Neuron (in vitro differentiated cells): Measurements from ENCODE around the gene LDAH.
"Not testable (repeated sequence)": the region's sequence is repeated elsewhere in the genome, so short reads cannot be mapped to it uniquely, and the experiment has no call there.

Source experiments
- H2AFZ ChIP-seq: one replicate; pipeline ENCODE4 v1.6.1; 2013; ENCODE audit warnings: low read depth, mild to moderate bottlenecking, inconsistent platforms, low read length, moderate library complexity
- H3K27me3 ChIP-seq: one replicate; pipeline ENCODE4 v1.6.1; 2013; ENCODE audit warnings: low read length; ENCODE audit not compliant: insufficient read depth
- H3K36me3 ChIP-seq: one replicate; pipeline ENCODE4 v1.6.1; 2013; ENCODE audit warnings: low read length; ENCODE audit not compliant: insufficient read depth
- H3K4me1 ChIP-seq: one replicate; pipeline ENCODE4 v1.6.1; 2013; ENCODE audit warnings: low read length; ENCODE audit not compliant: insufficient read depth
- H3K4me3 ChIP-seq: 2 replicates; pipeline ENCODE4 v1.5.1; 2013; ENCODE audit warnings: mild to moderate bottlenecking, low read length, moderate library complexity
- H3K9me3 ChIP-seq: one replicate; pipeline ENCODE4 v1.6.1; 2013; ENCODE audit warnings: low read length

Gene LDAH

DNA sequence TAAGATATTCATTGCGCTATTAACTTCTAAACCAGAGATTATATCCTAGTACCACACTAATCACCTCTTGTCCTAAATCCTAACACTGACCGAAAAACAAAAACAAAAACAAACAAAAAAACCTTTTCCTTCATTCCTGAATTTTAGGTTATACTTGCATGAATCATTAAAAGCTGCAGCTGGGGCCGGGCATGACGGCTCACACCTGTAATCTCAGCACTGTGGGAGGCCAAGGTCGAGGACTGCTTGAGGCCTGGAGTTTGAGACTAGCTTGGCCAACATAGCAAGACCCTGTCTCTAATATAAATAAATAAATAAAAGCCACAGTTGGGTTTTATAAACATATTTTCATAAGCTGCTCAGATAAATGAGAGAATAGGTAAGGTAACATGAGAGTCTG, 96.0 kb downstream of the LDAH start:
- Histone ChIP-seq H3K27me3 (no peaks in the 10 kb centered on the region), H3K4me3 (no peak overlapping the region), H3K9me3 (no peaks in the 10 kb centered on the region), H3K4me1 (peaks cover 15% of the 10 kb centered on the region), H2AFZ (no peak overlapping the region), H3K36me3 (peaks cover 24% of the 10 kb centered on the region)

DNA sequence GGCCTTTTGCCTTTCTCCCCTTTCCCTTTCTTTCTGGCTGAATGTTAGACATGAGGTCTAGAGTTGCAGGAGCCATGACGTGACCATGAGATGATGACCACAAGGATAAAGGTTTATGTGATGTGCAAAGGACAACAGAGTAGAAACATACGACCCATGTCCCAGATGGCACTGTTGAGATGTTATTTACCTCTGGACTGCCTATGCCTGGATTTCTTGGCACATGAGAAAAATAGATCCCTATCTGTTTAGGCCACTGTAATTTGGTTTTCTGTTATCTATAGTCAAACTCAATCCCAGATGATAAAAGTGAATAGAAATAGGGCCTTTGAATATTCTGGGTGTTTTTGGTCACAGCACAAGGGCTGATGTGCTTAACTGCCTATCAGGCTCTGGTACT, 97.1 kb downstream of the LDAH start:
- Histone ChIP-seq H3K27me3 (no peaks in the 10 kb centered on the region), H3K9me3 (no peaks in the 10 kb centered on the region), H3K4me3 (no peak overlapping the region), H3K4me1 (peaks cover 15% of the 10 kb centered on the region), H2AFZ (no peak overlapping the region), H3K36me3 (peaks cover 24% of the 10 kb centered on the region)

- Histone ChIP-seq H3K4me3 (no peak overlapping the region), H3K27me3 (no peaks in the 10 kb centered on the region), H3K36me3 (peaks cover 22% of the 10 kb centered on the region), H2AFZ (no peak overlapping the region), H3K4me1 (peaks cover 15% of the 10 kb centered on the region), H3K9me3 (no peaks in the 10 kb centered on the region)
Measured at GRCh38 chr2:20724500-20725053, 98.3 kb downstream of the LDAH start.

DNA sequence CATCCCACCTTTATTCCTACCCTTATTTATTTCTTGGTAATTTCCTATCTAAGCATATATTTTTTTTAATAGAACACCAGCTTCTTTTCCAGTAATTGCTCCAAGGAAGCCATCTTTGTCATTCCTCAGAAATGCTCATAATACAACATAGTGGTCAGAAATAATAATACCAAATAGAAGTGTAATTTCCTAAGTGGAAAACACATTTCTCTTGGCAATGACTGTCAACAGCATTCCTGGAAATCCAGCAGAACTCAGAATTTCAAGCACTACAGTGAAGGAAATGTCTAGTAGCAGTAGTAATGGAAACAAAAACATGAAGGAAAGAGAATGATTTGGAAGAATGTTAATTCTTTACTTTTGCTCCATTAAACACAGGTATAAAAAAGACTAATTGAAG, 99.4 kb downstream of the LDAH start:
- H2AFZ ChIP-seq, result no peak overlapping the region
- H3K27me3 ChIP-seq, result no peaks in the 10 kb centered on the region
- H3K36me3 ChIP-seq, result peaks cover 22% of the 10 kb centered on the region
- H3K4me3 ChIP-seq, result no peak overlapping the region
- H3K4me1 ChIP-seq, result peaks cover 10% of the 10 kb centered on the region
- H3K9me3 ChIP-seq, result no peaks in the 10 kb centered on the region

DNA sequence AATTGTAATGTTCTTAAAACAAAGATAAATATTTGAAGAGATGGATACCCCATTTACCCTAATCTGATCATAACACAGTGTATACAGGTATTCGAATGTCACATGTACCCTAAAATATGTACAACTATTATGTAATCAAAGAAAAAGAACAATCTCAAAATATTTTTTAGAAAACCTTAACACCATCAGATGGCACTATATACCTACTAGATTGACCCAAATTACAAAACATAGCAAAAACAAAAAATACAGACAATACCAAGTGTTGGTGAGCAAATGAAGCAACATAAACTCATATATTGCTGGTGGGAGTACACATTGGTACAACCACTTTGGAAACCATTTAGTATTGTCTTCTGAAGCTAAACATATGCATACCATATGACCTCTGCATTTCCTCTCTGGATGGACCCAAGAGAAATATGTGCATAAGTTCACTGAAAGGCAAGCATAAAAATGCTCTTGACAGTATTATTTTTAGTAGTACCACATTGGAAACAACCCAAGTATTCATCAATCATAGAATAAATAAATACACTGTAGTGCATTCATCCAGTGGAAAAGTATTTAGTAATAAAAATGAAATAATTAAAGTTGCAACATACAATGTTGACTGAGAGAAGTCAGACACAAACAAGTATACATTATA, 100.2 kb downstream of the LDAH start:
- Histone ChIP-seq H3K4me3 (no peak overlapping the region), H3K9me3 (no peaks in the 10 kb centered on the region), H2AFZ (no peak overlapping the region), H3K4me1 (peaks cover 1% of the 10 kb centered on the region), H3K36me3 (peaks cover 22% of the 10 kb centered on the region), H3K27me3 (no peaks in the 10 kb centered on the region)

GRCh38 chr2:20717641-20718040, 105.3 kb downstream of the LDAH start:
- no peak overlapping the region for H2AFZ ChIP-seq
- peaks cover 2% of the 10 kb centered on the region for H3K36me3 ChIP-seq
- H3K9me3 ChIP-seq, result no peaks in the 10 kb centered on the region
- H3K4me3 ChIP-seq, result no peak overlapping the region
- no peaks in the 10 kb centered on the region for H3K27me3 ChIP-seq
- no peaks in the 10 kb centered on the region for H3K4me1 ChIP-seq

DNA sequence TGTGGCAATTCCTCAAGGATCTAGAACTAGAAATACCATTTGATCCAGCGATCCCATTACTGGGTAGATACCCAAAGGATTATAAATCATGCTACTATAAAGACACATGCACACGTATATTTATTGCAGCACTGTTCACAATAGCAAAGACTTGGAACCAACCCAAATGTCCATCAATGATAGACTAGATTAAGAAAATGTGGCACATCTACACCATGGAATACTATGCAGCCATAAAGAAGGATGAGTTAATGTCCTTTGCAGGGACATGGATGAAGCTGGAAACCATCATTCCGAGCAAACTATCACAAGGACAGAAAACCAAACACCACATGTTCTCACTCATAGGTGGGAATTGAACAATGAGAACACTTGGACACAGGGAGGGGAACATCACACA, 106.7 kb downstream of the LDAH start:
- H2AFZ ChIP-seq, H3K36me3 ChIP-seq: not testable (repeated sequence)

DNA sequence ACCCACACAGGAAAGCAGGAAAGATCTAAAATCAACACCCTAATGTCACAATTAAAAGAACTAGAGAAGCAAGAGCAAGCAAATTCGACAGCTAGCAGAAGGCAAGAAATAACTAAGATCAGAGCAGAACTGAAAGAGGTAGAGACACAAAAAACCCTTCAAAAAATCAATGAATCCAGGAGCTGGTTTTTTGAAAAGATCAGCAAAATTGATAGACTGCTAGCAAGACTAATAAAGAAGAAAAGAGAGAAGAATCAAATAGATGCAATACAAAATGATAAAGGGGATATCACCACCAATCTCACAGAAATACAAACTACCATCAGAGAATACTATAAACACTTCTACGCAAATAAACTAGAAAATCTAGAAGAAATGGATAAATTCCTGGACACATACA, 108.5 kb downstream of the LDAH start:
- not testable (repeated sequence) for H3K27me3 ChIP-seq, H3K4me1 ChIP-seq, H3K9me3 ChIP-seq, H3K36me3 ChIP-seq, H2AFZ ChIP-seq, H3K4me3 ChIP-seq

More for the DNA sequence above, 106.7 kb downstream of the LDAH start:
- not testable (repeated sequence) for H3K4me3 ChIP-seq, H3K9me3 ChIP-seq, H3K4me1 ChIP-seq, H3K27me3 ChIP-seq

GRCh38 chr2:20713585-20713984, 109.3 kb downstream of the LDAH start:
- H3K27me3 ChIP-seq, H3K4me3 ChIP-seq, H3K9me3 ChIP-seq, H3K4me1 ChIP-seq, H3K36me3 ChIP-seq, H2AFZ ChIP-seq: not testable (repeated sequence)

DNA sequence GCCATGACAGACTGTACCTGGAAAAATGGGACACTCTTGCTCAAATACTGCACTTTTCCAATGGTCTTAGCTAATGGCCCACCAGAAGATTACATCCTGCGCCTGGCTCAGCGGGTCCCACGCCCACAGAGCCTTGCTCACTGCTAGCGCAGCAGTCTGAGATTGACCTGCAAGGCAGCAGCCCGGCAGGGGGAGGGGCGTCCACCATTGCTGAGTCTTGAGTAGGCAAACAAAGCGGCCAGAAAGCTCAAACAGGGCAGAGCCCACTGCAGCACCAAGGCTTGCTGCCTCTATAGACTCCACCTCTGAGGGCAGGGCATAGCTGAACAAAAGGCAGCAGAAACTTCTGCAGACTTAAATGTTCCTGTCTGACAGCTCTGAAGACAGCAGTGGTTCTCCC, 111.3 kb downstream of the LDAH start:
- H2AFZ ChIP-seq, H3K36me3 ChIP-seq, H3K27me3 ChIP-seq, H3K4me3 ChIP-seq, H3K9me3 ChIP-seq, H3K4me1 ChIP-seq: not testable (repeated sequence)

DNA sequence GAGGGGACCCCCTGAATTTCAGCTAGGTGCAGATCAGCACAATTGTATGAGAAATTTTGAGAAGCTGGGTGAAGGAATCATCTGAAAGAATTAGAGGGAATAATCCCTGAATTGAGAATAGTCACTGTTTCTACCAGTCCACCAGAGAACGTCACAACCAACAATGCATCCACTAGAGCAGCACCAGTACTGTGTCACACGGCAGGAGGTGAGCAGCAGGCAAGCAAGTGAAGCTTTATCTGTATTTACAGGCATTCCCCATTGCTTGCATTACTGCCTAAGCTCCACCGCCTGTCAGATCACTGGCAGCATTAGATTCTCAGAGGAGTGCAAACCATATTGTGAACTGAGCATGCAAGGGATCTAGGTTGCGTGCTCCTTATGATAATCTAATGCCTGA, 115.3 kb downstream of the LDAH start:
- Histone ChIP-seq H3K4me1 (no peaks in the 10 kb centered on the region), H3K36me3 (no peaks in the 10 kb centered on the region), H3K27me3 (no peaks in the 10 kb centered on the region), H3K9me3 (no peaks in the 10 kb centered on the region), H3K4me3 (no peak overlapping the region), H2AFZ (no peak overlapping the region)

- Histone ChIP-seq H3K27me3 (no peaks in the 10 kb centered on the region), H2AFZ (no peak overlapping the region), H3K4me1 (no peaks in the 10 kb centered on the region), H3K9me3 (no peaks in the 10 kb centered on the region), H3K4me3 (no peak overlapping the region), H3K36me3 (no peaks in the 10 kb centered on the region)
Measured at GRCh38 chr2:20706786-20707185, 116.1 kb downstream of the LDAH start.

GRCh38 chr2:20706217-20706616, 116.7 kb downstream of the LDAH start:
- no peaks in the 10 kb centered on the region for H3K9me3 ChIP-seq
- peaks cover 2% of the 10 kb centered on the region for H3K36me3 ChIP-seq
- H3K4me3 ChIP-seq, result no peak overlapping the region
- no peak overlapping the region for H2AFZ ChIP-seq
- no peaks in the 10 kb centered on the region for H3K4me1 ChIP-seq
- H3K27me3 ChIP-seq, result no peaks in the 10 kb centered on the region

GRCh38 chr2:20704886-20705285, 118.0 kb downstream of the LDAH start:
- Histone ChIP-seq H2AFZ (no peak overlapping the region), H3K4me1 (no peaks in the 10 kb centered on the region)

More at GRCh38 chr2:20704886-20705285, 118.0 kb downstream of the LDAH start:
- H3K27me3 ChIP-seq, result no peaks in the 10 kb centered on the region
- peaks cover 5% of the 10 kb centered on the region for H3K36me3 ChIP-seq
- H3K9me3 ChIP-seq, result no peaks in the 10 kb centered on the region
- H3K4me3 ChIP-seq, result no peak overlapping the region
